Skeletal muscle cell (primary cell): Measurements from ENCODE around the gene LRRN2.
"Not testable (repeated sequence)": the region's sequence is repeated elsewhere in the genome, so short reads cannot be mapped to it uniquely, and the experiment has no call there.

ENCODE experiments used
- DNase-seq: peaks from one replicate; pipeline ENCODE4 v3.0.0-alpha.2; 2010; ENCODE audit warnings: low read depth
- H3K4me3 ChIP-seq: 2 replicates; pipeline ENCODE4 v1.5.1; 2011; ENCODE audit warnings: low read depth, mild to moderate bottlenecking, control low read depth, low read length, moderate library complexity

Gene LRRN2

DNA sequence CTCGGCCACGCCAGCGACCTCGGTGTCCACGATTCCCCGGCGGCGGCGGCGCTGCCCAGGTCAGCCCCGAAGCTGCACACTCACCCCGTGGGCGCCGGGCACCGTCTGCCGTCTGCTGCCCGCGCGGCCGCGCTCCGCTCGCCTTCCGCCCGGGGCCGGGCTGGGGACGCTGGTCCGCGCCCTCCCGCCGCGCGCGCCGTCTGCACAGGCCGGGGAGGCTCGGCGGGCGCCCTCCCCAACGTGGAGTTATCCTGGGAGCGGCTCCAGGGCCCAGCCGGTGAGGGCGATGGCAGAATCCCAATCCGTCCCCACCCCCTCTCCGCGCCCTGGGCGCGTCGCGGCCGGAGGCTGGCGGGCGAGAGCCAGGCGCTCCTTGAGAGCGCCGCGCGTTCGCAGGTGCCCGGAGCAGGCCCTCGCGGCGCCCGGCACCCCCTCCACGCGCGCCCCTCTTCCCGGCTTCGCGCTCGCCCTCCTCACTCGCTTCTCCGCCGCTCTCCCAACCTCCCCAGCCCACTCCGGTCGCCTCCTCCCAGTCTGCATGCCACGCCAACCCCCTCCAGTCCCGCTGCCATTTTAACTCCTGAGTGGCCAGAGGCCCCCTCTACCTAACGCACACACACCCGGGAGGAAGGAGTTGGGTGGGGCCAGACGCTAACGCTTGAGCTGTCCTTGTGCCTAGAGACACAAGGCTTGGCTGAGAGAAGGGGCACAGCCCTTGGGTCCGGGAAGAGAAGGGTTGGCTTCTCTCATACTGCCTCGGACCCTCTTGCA lies at the start of gene LRRN2:
LRRN2 (minus strand) TSS at position 503 of the 771 bp plus-strand sequence. CDS start 65,746 bp downstream, outside the sequence.
- H3K4me3 ChIP-seq: no peak within 1 kb of the TSS
- no peak for DNase-seq

DNA sequence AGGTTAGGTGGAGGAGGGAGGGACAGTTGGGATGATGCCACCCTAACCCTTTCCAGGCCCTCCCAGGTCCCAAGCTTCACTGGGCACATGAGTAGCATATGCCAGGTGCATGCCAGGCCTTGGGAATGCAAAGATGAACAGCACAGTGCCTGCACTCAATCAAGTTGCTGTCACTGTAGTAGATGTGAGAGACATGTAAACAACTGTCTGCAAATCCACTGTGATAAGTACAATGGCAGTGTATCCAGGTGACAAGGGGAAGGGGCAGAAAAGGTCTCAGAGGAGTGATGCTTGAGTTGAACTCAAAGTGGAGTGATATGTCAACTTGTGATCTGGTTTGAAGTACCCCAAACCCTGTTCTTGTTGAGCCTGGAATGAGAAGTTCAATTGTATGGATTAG lies 49.5 kb upstream of the LRRN2 start:
- no peak overlapping the region for H3K4me3 ChIP-seq
- DNase-seq: no peak

DNA sequence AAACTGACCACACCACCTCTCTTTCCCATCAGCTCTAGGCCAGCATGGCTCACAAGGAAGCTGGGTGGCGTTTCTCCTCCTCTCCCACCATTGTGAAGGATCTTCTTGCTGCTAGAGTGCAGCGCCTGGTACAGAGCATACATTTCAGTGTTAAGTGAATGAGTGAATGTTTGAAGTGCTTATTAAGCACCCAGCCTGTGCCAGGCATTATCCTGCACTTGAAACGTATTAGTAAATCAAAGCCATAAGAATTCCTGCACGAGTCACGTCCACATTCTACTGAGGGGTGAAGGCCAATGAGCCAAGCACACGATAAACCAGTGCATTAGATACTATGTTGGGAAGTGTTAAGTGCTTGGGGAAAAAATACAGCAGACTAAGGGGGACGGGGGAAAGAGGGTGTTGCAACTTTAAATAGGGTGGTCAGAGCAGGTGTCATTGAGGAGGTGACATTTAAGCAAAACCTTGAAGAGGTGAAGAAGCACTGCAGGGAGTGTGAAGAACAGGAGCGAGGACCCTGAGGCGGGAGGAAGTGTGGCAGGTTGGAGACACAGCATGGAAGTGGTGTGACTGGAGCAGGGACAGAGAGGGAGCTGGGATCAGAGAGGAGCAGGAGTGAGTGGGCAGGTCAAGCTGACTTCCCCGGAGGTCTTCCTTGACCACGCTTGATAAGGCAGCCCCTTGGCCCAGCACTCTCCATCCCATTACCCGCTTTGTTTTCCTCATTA lies 48.5 kb upstream of the LRRN2 start:
- DNase-seq: no peak

DNA sequence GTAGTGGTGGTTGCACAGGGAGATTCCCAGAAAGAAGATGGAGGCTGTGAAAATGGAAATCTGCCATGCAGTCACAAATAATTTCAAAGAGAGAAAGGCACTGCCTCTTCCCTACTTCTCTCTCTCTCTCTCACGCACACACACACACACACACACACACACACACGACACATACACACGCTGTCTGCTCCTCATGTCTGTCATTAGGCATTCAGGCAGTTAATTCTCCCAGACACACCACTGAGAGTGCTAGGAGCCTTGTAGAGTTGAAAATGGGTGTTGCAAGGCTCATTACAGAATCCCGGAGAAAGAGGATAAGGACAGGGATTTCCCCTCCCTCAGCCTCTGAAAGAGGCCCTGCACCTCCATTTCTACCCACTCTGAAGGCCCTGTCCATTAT lies 47.8 kb upstream of the LRRN2 start:
- H3K4me3 ChIP-seq: no peak overlapping the region
- DNase-seq: no peak

More for the DNA sequence above, 48.5 kb upstream of the LRRN2 start:
- H3K4me3 ChIP-seq: no peak overlapping the region

DNA sequence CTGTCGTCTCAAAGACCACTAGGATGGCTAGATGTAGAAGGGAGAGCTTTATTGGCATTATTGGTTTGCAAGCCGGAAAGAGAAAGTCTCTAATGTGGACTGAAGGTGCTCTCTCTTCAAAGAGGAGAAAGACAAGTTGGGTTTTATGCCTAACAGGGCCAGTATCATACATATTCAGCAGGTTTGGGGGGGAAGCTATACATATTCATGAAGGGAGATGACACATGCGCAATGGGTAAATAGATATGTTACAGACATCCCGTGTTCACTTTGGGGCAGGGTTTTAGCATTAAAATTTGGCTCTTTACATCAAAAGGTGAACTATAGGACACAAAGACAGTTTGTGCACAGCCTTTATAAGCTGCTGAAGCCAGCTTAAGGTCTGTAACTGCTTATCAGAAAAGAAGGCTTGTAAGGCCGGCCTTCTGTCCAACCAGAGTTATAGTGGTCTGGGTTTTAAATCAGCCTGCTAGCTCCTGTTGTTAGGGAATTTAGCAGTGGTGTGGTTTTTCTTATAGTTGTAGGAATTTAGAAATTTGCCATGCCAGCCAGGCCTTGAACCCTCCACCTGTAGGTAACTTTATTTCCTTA lies 46.5 kb upstream of the LRRN2 start:
- no peak for DNase-seq

DNA sequence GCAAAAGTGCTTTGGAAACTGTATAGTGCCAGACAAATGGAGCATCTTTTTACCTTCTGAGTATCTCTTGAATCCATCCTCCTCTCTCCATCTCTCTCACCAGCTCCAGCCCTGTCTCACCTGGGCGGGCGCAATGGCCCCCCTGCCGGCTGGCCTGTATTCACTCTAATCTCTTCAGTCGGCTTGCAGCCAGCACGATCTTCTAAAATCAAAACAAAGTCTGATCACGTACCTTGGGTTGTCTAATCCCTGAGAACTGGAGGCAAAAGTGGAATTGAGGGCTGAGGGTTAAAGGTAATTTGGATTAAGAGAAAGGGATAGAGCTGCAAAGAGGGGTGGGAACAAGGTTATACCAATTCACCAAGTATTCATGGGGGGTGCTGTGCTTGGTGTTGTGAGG lies 46.0 kb upstream of the LRRN2 start:
- no peak overlapping the region for H3K4me3 ChIP-seq
- no peak for DNase-seq

More for the DNA sequence above, 46.5 kb upstream of the LRRN2 start:
- no peak overlapping the region for H3K4me3 ChIP-seq

DNA sequence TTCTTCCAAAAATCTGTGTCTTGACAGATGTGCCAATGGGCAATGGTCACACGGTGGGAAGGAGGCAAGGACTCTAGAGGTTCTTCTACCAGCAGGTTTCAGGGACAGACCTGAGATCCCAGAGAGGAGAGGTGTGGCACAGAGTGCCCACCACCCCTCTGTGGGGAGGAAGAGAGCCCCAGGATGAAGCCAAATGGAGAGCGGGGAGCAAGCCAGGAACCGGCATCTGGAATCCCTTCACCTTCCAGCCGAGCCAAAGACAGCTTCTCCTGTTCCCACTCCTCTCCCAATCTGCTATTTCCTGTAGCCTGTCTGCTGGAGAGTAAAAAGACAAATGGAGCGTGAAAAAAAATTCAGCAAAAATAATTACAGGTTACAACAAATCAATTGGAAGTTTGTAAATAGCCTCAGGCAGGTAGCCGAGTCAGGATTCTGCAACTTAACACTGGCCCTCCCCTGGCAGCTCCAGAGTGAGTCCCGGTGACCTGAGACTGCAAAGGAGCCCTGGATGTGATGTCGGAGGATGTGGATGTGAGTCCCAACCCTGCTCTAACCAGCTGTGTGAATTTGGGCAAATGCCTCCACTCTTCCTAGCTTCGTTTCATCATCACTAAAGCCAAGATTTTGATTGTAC lies 45.4 kb upstream of the LRRN2 start:
- no peak for DNase-seq
- H3K4me3 ChIP-seq: no peak overlapping the region

DNA sequence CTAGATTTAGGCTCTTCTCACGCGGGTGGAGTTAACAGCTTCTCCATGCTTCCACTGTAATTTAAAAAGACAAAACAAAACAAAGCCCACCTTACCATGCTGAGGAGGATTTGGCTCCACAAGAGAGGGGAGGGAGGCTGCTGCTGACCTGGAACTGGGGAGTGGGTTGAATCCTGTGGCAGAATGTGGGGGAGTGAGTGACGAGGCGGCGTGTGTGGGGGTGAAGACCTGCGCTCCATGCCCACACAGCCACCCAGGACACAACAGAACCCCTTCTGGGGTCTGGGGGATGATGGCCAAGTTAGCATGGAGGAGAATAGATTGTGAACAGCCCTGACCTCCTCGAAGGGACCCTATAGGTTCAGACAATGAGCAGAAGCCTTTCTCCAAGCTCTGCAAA lies 44.0 kb upstream of the LRRN2 start:
- H3K4me3 ChIP-seq: no peak overlapping the region
- no peak for DNase-seq

DNA sequence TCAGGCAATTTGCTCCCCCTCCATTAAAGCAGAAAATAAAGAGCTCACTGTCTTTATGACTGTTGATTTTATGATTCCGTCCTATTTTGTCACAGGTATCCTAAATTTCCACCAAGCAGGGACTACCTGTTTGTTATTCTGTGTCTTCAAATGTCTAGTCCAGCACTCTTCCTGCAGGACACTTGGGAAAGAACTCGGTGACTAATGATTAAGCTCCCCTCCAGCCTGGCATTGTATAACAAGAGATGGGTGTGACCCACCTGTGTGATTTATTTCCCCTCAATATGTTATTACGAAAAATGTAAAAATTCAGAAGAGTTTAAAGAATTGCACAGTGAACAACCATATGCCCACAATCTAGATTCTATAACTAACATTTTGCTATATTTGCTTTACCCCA lies 42.9 kb upstream of the LRRN2 start:
- no peak overlapping the region for H3K4me3 ChIP-seq
- DNase-seq: no peak

DNA sequence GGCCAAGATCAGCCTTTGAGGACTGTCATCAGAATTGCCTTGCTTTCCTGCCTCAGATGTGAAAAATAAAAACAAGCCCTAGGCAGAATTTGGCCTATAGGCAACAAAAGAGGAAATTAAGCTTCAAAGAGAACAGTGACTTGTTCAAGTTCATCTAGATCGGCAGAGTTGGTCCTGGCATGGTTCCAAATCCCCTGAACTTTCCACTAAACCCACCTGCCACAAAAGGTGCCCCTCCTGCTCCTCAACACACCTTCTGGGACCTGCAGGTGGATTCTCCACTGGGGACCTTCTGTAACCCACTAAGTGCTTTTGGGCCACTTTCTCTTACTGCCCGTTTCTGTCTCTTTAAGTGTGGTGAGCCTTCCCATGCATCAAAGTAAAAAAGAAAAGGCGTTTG lies 42.5 kb upstream of the LRRN2 start:
- H3K4me3 ChIP-seq: no peak overlapping the region

DNA sequence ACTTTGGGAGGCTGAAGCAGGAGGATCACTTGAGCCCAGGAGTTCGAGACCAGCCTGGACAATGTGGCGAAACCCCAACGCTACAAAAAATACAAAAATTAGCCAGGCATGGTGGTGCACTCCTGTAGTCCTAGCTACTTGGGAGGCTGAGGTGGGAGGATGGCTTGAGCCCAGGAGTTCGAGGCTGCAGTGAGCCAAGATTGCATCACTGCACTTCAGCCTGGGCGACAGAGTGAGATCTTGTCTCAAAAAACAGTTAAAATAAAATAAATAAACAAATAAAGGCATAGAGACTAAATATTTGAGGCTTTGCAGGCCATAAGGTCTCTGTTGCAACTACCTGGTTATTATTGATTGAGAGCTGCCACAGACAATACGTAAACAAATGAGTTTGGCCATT lies 41.9 kb upstream of the LRRN2 start:
- H3K4me3 ChIP-seq, DNase-seq: not testable (repeated sequence)

More for the DNA sequence above, 42.5 kb upstream of the LRRN2 start:
- no peak for DNase-seq

DNA sequence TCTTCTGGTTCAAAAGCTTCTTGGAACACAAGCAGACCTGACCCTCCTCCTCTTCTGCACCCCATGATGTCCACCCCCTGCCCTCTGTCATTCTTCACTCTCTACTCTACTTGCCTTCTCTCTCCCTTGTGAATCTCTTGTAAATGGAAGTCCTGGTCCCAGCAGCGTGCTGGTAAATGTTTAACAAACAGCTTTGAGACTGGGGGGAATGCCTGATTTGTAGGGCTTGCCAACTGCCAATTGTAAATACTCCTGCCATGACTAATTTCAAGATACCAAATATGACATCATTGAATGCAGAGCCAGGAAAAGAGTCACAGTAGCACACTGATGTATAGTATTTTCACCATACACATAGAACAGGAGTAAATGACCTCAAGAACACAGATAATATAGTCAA lies 40.9 kb upstream of the LRRN2 start:
- no peak overlapping the region for H3K4me3 ChIP-seq
- no peak for DNase-seq

DNA sequence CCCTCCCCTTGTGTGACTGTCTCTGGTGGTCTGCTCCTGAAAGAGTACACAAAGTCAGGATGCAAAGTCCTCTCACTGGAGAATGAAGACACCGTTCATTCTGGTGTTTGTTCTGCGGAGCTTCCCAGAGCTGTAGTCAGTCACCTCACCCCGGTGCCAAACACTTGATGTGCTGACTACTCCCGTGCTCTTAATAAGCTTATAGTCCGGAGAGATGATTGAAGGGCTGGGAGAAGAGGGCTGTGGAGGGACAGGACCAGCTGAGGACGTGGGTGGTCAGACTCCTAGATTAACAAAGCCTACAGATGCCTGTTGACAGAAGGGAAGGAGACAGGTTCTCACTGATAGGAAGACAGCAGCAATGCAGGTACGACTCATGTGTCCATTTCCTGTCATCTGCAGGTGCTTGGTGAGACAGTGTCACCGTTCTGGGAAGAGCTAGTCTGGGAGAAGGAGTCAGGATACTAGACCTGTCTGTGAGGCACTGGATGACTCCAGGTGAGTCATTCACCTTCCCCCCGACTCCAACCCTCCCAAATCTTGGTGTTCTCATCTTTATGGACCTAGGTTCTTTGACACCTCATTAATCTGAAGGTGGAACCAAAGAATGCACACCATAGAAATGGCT lies 40.4 kb upstream of the LRRN2 start:
- H3K4me3 ChIP-seq: no peak overlapping the region
- no peak for DNase-seq

DNA sequence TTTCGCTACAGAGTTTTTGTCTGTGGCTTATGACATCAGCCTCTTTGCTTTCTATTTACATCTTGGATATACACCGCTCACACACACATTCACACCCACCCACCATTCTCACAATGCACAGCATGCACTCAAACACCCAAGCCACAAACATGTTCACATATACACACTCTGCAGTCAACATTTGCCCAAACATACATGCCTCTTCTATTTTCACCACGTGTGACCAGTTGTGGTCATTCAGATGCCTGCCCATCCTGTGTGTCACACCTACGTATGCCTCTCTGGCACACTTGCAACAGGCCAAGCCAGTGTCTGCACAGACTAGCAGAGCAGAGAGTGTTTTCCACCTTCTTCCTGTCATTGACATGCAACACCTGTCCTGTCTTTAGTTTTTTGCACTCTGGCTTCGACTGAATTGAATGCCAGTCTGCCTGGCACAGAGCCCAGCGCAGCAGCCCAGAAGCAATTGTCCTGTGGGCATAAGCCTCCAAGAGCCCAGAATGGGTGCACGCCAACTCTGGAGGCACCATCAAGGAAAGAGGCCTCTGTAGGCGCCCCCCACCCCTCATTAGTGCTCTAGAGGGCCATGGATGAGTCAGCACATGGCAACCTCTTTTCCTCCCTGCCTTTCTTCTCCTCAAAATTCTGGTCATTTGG lies 37.7 kb upstream of the LRRN2 start:
- no peak for DNase-seq
- no peak overlapping the region for H3K4me3 ChIP-seq

DNA sequence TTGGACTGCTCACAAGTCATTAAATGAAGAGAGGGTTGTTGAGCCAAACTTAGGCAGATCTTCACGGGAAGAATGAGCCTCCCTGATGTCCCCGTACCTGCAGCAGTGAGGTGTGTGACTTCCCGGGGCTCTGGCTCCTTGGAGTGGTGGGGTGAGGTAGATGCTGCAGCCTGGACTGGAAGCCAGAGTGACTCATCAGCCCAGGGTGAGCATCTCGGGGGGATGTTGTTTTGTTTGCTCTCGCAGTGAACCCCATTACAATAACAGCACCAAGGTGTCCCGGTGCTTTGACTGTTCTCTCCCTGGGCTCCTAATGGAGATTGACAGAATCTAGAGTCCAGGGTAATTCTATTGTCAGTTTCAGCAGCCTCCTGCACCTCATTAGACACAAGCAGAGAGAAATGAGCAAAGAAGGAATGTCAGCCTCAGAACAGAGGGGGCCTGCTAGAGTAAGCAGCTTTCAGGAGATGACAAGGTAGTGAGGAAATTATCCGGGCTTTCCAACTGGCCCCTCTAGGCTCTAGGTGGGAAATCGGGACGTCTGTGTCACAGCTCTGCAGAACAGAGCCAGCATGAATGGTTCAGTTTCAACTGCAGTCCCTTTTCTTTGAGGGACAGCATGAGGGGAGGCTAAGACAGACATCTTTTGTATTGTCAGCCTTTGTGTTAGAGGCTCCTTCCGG lies 36.0 kb upstream of the LRRN2 start:
- H3K4me3 ChIP-seq: no peak overlapping the region
- no peak for DNase-seq

DNA sequence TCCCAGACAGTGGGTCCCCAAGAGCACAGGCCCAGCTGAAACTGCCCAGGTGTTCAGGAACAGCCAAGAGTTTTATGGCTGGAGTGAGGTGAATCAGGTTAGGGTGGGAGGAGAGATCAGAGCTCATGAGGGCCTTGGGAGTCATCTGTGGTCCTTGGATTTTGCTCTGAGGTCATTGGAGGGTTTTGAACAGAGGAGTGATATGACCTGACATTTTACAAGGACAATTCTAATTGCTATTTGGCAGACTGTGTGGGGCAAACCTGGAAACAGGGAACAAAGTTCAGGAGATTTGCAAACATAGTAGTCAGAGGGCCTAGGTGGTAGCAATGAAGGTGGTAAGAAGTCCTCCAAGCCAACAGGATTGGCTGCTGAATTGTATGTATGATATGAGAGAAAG lies 31.1 kb upstream of the LRRN2 start:
- no peak for DNase-seq
- no peak overlapping the region for H3K4me3 ChIP-seq

DNA sequence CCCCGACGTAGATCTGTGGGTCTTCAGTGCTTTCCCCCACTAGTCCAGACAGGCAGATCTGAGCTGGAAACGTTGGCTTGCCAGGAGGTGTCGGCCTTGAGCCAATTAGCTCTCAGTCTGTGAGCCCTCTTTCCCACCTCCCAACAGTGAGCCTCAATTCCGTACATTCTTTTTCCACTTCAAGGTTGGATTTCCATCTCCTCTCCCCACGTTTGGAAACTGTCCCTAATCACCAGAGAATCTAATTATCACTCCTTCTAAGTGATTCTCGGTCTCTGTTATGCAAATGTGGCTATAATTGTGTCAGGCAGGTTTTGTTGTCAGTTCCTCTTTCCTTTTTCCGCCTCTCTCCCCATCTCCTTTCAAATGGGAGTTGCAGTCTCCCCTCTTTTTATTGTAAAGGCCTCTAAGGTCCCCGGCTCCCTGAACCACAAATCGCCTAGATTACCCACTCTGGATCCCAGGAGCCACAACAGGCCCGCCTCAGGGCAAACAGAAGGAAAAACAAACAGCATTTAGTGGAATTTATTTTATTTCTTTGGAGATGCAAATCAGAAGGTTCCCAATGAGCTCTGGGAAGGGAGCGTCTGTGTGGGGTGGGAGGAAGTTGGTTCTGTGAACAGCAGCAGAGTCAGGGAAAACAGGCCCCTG lies 29.4 kb upstream of the LRRN2 start:
- no peak overlapping the region for H3K4me3 ChIP-seq
- no peak for DNase-seq

DNA sequence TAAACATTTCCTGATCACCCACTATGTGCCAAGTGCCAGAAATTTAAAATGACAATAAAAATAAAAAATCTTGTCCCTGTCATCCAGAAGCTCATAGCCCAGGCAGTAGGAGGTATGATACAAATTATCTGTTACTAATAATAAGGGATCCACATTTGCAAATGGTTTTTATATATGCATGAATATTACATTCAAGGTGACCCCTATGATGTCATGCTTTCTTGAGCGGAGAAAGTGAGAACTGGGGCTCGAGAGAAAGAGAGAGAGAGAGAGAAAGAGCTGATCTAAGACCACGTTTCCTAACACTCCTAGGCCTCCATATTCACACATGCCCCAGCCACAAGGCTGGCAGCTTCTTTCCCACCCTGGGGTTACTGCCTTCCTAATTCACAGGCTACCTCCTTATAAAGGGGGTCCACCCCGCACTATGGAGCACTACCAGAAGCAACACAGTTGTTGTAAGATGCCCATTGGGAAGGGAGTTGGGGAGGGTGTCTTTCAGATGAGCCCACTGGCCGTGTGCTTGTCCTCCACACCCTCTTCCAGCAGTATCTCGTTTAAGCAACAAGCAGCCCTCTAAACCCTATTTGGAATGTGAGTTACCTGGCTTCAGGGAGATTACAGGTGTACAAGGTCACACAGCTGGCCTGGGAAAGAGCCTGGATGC lies 28.8 kb upstream of the LRRN2 start:
- no peak for DNase-seq
- no peak overlapping the region for H3K4me3 ChIP-seq
